PC-9 (cell line): ENCODE results near the gene NCK2. TPM values are rescaled to one million over a fixed set of nuclear protein-coding genes. Genes with fewer than 3 reads are reported as not detected.

Experiments used
- BruUV-seq: library from RNA; stranded (reverse); fragments of 400-500 nt; replicated peaks from 2 replicates; lab custom pipeline; 2021; lab: Mats Ljungman, UMichigan
- CTCF ChIA-PET: fragments of 300-600 bp; sonication (Branson Sonifier 250); formaldehyde crosslinking; loops from one replicate; lab custom pipeline; 2022; ENCODE audit warnings: antibody characterized with exemption; lab: Charles Lee
- POLR2A ChIA-PET: fragments of 300-600 bp; sonication (Branson Sonifier 250); formaldehyde crosslinking; loops from one replicate; lab custom pipeline; 2022; ENCODE audit warnings: antibody characterized with exemption; ENCODE audit not compliant: unreplicated experiment; lab: Charles Lee
- DNase-seq, 2 experiments: peaks; one replicate each; pipeline versions ENCODE4 v3.0.0 to v3.0.0-alpha.2; 2015 to 2022; ENCODE audit warnings: mixed read lengths in 1 of 2
- H2AFZ ChIP-seq: fragments of 200-600 bp; sonication (generic); 2 replicates; pipeline ENCODE4 v1.8.1; 2017; ENCODE audit warnings: antibody characterized with exemption
- H3F3A ChIP-seq: fragments of 200-600 bp; sonication (generic); 2 replicates; pipeline ENCODE4 v1.8.1; 2017; ENCODE audit warnings: antibody characterized with exemption, mild to moderate bottlenecking, low read depth; ENCODE audit not compliant: insufficient read depth
- H3K27ac ChIP-seq: fragments of 200-600 bp; sonication (generic); 2 replicates; pipeline ENCODE4 v1.6.1; 2016; ENCODE audit warnings: mixed run types
- H3K27me3 ChIP-seq: fragments of 200-600 bp; sonication (generic); 2 replicates; pipeline ENCODE4 v1.6.1; 2016; ENCODE audit warnings: low read depth, mixed run types; ENCODE audit not compliant: insufficient read depth
- H3K36me3 ChIP-seq: fragments of 200-600 bp; sonication (generic); 2 replicates; pipeline ENCODE4 v1.6.1; 2016; ENCODE audit warnings: low read depth, mixed run types
- H3K4me1 ChIP-seq: fragments of 200-600 bp; sonication (generic); replicated peaks from 2 replicates; pipeline ENCODE4 v1.6.1; 2016; ENCODE audit warnings: mixed run types; ENCODE audit not compliant: insufficient read depth
- H3K4me2 ChIP-seq: fragments of 200-600 bp; sonication (generic); 2 replicates; pipeline ENCODE4 v1.6.1; 2017; ENCODE audit warnings: mixed run types
- H3K4me3 ChIP-seq: fragments of 200-600 bp; sonication (generic); 2 replicates; pipeline ENCODE4 v1.6.1; 2016; ENCODE audit warnings: mixed run types
- H3K79me2 ChIP-seq: fragments of 200-600 bp; sonication (generic); 2 replicates; pipeline ENCODE4 v1.6.1; 2017; ENCODE audit warnings: low read depth, mixed run types
- H3K9me2 ChIP-seq: fragments of 200-600 bp; sonication (generic); 2 replicates; pipeline ENCODE4 v1.8.1; 2017; ENCODE audit warnings: mild to moderate bottlenecking; ENCODE audit not compliant: insufficient read depth
- H3K9me3 ChIP-seq: fragments of 200-600 bp; sonication (generic); 2 replicates; pipeline ENCODE4 v1.8.1; 2016; ENCODE audit warnings: low read depth; ENCODE audit not compliant: insufficient read depth
- H4K20me1 ChIP-seq: fragments of 200-600 bp; sonication (generic); 2 replicates; pipeline ENCODE4 v1.8.1; 2017; ENCODE audit not compliant: insufficient read depth
- CTCF ChIP-seq: fragments of 200-600 bp; sonication (generic); conservative IDR thresholded peaks from 2 replicates; pipeline ENCODE4 v1.6.1; 2017; ENCODE audit warnings: mixed run types, antibody characterized with exemption, mild to moderate bottlenecking, moderate library complexity
- EZH2 ChIP-seq: fragments of 200-600 bp; sonication (generic); IDR thresholded peaks from 2 replicates; pipeline ENCODE4 v1.8.0; 2017; ENCODE audit warnings: antibody characterized with exemption, low read depth
- intact Hi-C: fragments of 100-400 bp; cut with micrococcal nuclease; formaldehyde crosslinking; loops from one replicate; pipeline ENCODE4 v1.10.0; 2022; ENCODE audit not compliant: unreplicated experiment
- total RNA-seq: library from RNA; stranded (reverse); gene quantifications from 2 replicates; pipeline ENCODE4 v1.2.3, GENCODE V29; 2021

NCK2 gene
- total RNA-seq, 1 experiment from 2014 or later = 26.0 TPM

- POLR2A ChIA-PET = no interaction called here
- CTCF ChIA-PET = no interaction called here
- BruUV-seq = TSS peak; percentile 65
- H3K4me2 ChIP-seq = peak overlapping the region; percentile 68
- H3K9me2 ChIP-seq = no peaks in the 10 kb centered on the region
- peak overlapping the region; percentile 55; the same call in 1 of the 2 replicates for H2AFZ ChIP-seq
- peaks cover 10% of the 10 kb centered on the region for H3F3A ChIP-seq
- intact Hi-C loops = loop anchor here (10.0 kb wide), 1 partner anchor 111 kb away; no protein-coding TSS in a partner anchor
- peaks cover 16% of the 10 kb centered on the region for H3K4me1 ChIP-seq
- no peaks in the 10 kb centered on the region for H3K9me3 ChIP-seq
- H3K79me2 ChIP-seq = peaks cover 24% of the 10 kb centered on the region; the same call in 1 of the 2 replicates
- H4K20me1 ChIP-seq = 0 out of 2 replicates have a peak, but pooled peaks cover 9% of the 10 kb centered on the region
- TF ChIP-seq EZH2 = no peak
- TF ChIP-seq CTCF = no peak
- peak overlapping the region; percentile 56 for H3K4me3 ChIP-seq
- H3K27me3 ChIP-seq = peaks cover 9% of the 10 kb centered on the region; the same call in 1 of the 2 replicates
- H3K36me3 ChIP-seq = no peaks in the 10 kb centered on the region
- peak; percentile 53 to 59 for DNase-seq
- H3K27ac ChIP-seq = no peak overlapping the region
Measured at GRCh38 chr2:105744091-105744908, 412 bp upstream of the NCK2 start.

GRCh38 chr2:105746177-105747080 is 1.7 kb downstream of the NCK2 start:
- TSS peak; percentile 36 for BruUV-seq
- no peaks in the 10 kb centered on the region for H3K27me3 ChIP-seq
- peak overlapping the region; percentile 72 for H3K4me3 ChIP-seq
- no peaks in the 10 kb centered on the region for H3K36me3 ChIP-seq
- peaks cover 10% of the 10 kb centered on the region for H3F3A ChIP-seq
- intact Hi-C loops = loop anchor here (10.0 kb wide), 1 partner anchor 108 kb away; no protein-coding TSS in a partner anchor
- no peak overlapping the region for H3K27ac ChIP-seq
- H3K4me1 ChIP-seq = peaks cover 16% of the 10 kb centered on the region
- no peaks in the 10 kb centered on the region for H3K9me3 ChIP-seq
- 0 out of 2 replicates have a peak, but pooled peaks cover 9% of the 10 kb centered on the region for H4K20me1 ChIP-seq
- peak overlapping the region; percentile 98 for H3K4me2 ChIP-seq
- H3K79me2 ChIP-seq = peaks cover 28% of the 10 kb centered on the region; the same call in 1 of the 2 replicates
- no peaks in the 10 kb centered on the region for H3K9me2 ChIP-seq
- ChIA-PET CTCF (interaction anchor here (0.7 kb wide), 1 partner anchor 690 kb away, joined by 3 read pairs; no protein-coding TSS in a partner anchor), POLR2A (no interaction called here)
- H2AFZ ChIP-seq = peak overlapping the region; percentile 87; the same call in 1 of the 2 replicates
- TF ChIP-seq EZH2 (no peak), CTCF (no peak)
- DNase-seq = peak in 1 of 2 experiments; percentile 42
